Tibial artery (tissue), 4 donors: ENCODE results near the gene SLIT3.

Experiments used
- DNase-seq, 2 donors: peaks; one replicate each; pipeline ENCODE4 v3.0.0-alpha.2; 2019
- H3K27ac ChIP-seq, 2 donors: fragments of 200-600 bp; sonication (generic) in 1 of 2; 1 replicate in 1 of 2; 2 replicates in 1 of 2; pipeline ENCODE4 v1.5.1; 2018 to 2019; ENCODE audit warnings: mild to moderate bottlenecking in 1 of 2
- H3K27me3 ChIP-seq, 2 donors: fragments of 200-600 bp; sonication (generic) in 1 of 2; one replicate each; pipeline versions ENCODE4 v1.5.1 to v1.6.0; 2016 to 2019
- H3K36me3 ChIP-seq, 3 donors: fragments of 200-600 bp; sonication (generic) in 2 of 3; one replicate each; pipeline ENCODE4 v1.5.1; 2016 to 2019; ENCODE audit warnings: mild to moderate bottlenecking in 2 of 3
- H3K4me1 ChIP-seq, 4 donors: fragments of 200-600 bp; sonication (generic) in 2 of 4; 1 replicate in 3 of 4; 2 replicates in 1 of 4; pipeline ENCODE4 v1.5.1; 2016 to 2019
- H3K4me3 ChIP-seq, 2 donors: fragments of 200-600 bp; sonication (generic) in 1 of 2; 1 replicate in 1 of 2; 2 replicates in 1 of 2; pipeline ENCODE4 v1.5.1; 2018 to 2019; ENCODE audit warnings: mild to moderate bottlenecking in 2 of 2
- H3K9me3 ChIP-seq, 3 donors: fragments of 200-600 bp; sonication (generic) in 1 of 3; one replicate each; pipeline ENCODE4 v1.5.1; 2016 to 2019
- CTCF ChIP-seq, 2 experiments: fragments of 200-600 bp in 1 of 2; fragments of 450-650 bp in 1 of 2; IDR thresholded peaks; one replicate each; pipeline ENCODE4 v1.5.1; 2017 to 2019; ENCODE audit warnings: antibody characterized with exemption in 2 of 2, mild to moderate bottlenecking in 1 of 2, moderate library complexity in 1 of 2
- intact Hi-C: fragments of 100-400 bp; cut with DNase I; formaldehyde crosslinking; loops from one replicate; pipeline ENCODE4 v1.15.0; 2023; ENCODE audit warnings: low total_unique reads

The SLIT3 gene

GRCh38 chr5:168810641-168811040 lies 490.3 kb downstream of the SLIT3 start:
- DNase-seq: no peak
- intact Hi-C loops: no loop called here
- Histone ChIP-seq H3K36me3 (peaks cover 6 to 29% (median 23%) of the 10 kb centered on the region in 3 donors), H3K4me1 (peaks cover 0 to 19% (median 1%) of the 10 kb centered on the region in 4 donors), H3K27ac (no peak overlapping the region), H3K4me3 (no peak overlapping the region), H3K9me3 (no peaks in the 10 kb centered on the region), H3K27me3 (no peaks in the 10 kb centered on the region)
- TF ChIP-seq CTCF (IDR thresholded peaks at IDR 0.05): no peak

- Histone ChIP-seq H3K27me3 (no peaks in the 10 kb centered on the region), H3K4me3 (no peak overlapping the region), H3K4me1 (peaks cover 0 to 19% (median 1%) of the 10 kb centered on the region in 4 donors), H3K27ac (no peak overlapping the region), H3K36me3 (peaks cover 0 to 33% (median 24%) of the 10 kb centered on the region in 3 donors), H3K9me3 (no peaks in the 10 kb centered on the region)
- intact Hi-C loops: no loop called here
- TF ChIP-seq CTCF (IDR thresholded peaks at IDR 0.05): no peak
- no peak for DNase-seq
Observed at GRCh38 chr5:168809218-168809617, 491.7 kb downstream of the SLIT3 start.

GRCh38 chr5:168808051-168808616 lies 492.8 kb downstream of the SLIT3 start:
- Histone ChIP-seq H3K9me3 (no peaks in the 10 kb centered on the region), H3K4me1 (peaks cover 0 to 19% (median 1%) of the 10 kb centered on the region in 4 donors), H3K27ac (no peak overlapping the region), H3K36me3 (peaks cover 0 to 37% (median 22%) of the 10 kb centered on the region in 3 donors), H3K27me3 (no peaks in the 10 kb centered on the region), H3K4me3 (no peak overlapping the region)
- intact Hi-C loops: no loop called here
- no peak for TF ChIP-seq CTCF (IDR thresholded peaks at IDR 0.05)
- no peak for DNase-seq

- no peak for TF ChIP-seq CTCF (IDR thresholded peaks at IDR 0.05)
- no peaks in the 10 kb centered on the region for H3K9me3 ChIP-seq
- no peaks in the 10 kb centered on the region for H3K27me3 ChIP-seq
- no peak overlapping the region for H3K4me3 ChIP-seq
- H3K27ac ChIP-seq: no peak overlapping the region
- no peak for DNase-seq
- intact Hi-C loops: no loop called here
- peaks cover 0 to 31% (median 22%) of the 10 kb centered on the region in 3 donors for H3K36me3 ChIP-seq
- peaks cover 0 to 19% (median 1%) of the 10 kb centered on the region in 4 donors for H3K4me1 ChIP-seq
Observed at GRCh38 chr5:168807287-168807686, 493.7 kb downstream of the SLIT3 start.

- DNase-seq: no peak
- TF ChIP-seq CTCF (IDR thresholded peaks at IDR 0.05): no peak
- no peak overlapping the region for H3K27ac ChIP-seq
- intact Hi-C loops: no loop called here
- H3K4me3 ChIP-seq: no peak overlapping the region
- peaks cover 0 to 8% (median 0%) of the 10 kb centered on the region in 4 donors for H3K4me1 ChIP-seq
- H3K36me3 ChIP-seq: peaks cover 0 to 28% (median 22%) of the 10 kb centered on the region in 3 donors
- no peaks in the 10 kb centered on the region for H3K27me3 ChIP-seq
- no peaks in the 10 kb centered on the region for H3K9me3 ChIP-seq
Observed at GRCh38 chr5:168803541-168803940, 497.4 kb downstream of the SLIT3 start.
